NCI-H2171 (cell line): ENCODE data around the gene ZNF747.
"Not testable (repeated sequence)": the region's sequence is repeated elsewhere in the genome, so short reads cannot be mapped to it uniquely, and the experiment has no call there.

Experiments
- DNase-seq: peaks from one replicate; lab custom pipeline; 2025; lab: John Stamatoyannopoulos, UW

ZNF747 gene

DNA sequence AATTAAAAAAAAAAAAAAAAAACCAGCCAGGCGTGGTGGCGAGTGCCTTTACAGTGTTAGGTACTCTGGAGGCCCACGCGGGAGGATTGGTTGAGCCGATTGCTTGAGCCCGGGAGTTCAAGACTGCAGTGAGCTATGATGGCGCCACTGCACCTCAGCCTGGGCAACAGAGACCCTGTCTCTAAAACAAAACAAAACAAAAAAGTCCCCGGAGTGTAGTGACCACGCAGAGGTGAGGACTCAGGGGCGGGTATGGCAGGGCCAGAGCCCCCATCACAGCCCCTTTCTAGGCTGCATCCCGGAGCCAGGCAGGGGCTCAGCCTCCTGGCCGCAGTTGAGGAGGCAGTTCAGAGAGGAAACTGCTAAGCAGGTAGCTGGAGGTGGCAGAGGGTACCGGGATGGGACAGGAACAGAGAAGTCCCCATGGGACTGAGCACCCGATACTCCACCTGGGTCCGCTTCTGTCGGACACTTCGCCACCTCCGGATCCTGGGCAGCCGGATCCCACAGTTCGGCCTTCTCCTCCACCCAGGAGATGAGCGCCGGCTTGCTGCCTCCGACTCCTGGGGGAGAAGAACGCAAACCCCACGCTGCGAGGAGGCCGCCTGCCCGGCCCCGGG is 800 bp downstream of the ZNF747 start:
- no peak for DNase-seq

DNA sequence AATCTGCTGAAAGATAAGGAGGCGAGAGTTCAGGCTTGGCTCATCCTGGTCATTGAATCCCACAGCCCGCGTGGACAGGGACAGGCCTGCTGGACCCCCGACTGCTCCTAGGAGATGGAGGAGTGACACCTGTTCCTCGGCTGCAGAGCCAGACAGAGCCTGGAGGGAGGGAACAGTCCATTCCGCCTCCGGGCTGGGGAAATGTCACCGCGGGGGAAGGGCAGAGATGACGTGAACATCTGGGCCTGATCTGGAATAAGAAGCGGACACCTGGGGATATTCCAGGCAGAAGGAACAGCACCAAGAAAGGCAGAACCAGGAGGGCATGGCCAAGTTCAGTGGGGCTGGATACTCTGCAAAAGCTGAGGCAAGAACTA is 1.5 kb downstream of the ZNF747 start:
- DNase-seq, result no peak

DNA sequence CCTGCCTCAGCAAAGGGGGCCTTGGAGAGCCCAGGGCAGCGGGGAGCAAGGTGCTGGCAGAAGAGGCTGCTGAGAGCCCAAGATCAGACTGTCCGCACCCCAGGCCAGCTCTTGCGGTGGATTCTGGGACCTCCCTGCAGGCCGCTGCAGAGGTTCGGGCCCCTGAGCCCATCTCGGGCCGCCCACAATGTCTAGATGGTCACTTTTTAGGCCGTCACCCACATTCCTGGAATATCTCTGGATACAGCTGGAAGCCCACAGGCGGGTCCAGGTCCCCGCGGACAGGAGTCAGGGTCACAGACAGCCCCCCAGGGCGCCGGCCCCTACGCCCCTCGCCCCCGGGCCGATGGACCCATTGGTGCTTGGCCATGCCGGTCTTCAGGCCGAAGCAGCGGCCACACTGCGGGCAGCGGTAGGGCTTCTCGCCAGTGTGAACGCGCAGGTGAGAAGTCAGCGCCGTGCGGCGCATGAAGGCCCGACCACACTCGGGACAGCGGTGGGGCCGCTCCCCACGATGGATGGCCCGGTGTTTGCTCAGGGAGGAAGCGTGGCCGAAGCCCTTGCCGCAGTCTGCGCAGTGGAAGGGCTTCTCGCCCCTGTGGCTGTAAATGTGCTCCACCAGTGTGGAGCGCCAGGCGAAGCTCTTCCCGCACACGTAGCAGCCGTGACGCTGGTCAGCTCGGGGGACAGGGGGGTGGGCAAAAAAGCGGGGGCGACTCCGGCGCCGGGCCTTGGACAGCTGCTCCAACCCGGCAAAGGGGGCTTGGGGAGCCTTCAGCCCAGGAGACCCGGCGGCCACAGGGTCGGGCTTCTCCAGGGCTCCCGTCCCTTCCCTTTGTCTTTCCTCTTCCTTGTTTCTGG is 2.1 kb downstream of the ZNF747 start:
- DNase-seq, result no peak

DNA sequence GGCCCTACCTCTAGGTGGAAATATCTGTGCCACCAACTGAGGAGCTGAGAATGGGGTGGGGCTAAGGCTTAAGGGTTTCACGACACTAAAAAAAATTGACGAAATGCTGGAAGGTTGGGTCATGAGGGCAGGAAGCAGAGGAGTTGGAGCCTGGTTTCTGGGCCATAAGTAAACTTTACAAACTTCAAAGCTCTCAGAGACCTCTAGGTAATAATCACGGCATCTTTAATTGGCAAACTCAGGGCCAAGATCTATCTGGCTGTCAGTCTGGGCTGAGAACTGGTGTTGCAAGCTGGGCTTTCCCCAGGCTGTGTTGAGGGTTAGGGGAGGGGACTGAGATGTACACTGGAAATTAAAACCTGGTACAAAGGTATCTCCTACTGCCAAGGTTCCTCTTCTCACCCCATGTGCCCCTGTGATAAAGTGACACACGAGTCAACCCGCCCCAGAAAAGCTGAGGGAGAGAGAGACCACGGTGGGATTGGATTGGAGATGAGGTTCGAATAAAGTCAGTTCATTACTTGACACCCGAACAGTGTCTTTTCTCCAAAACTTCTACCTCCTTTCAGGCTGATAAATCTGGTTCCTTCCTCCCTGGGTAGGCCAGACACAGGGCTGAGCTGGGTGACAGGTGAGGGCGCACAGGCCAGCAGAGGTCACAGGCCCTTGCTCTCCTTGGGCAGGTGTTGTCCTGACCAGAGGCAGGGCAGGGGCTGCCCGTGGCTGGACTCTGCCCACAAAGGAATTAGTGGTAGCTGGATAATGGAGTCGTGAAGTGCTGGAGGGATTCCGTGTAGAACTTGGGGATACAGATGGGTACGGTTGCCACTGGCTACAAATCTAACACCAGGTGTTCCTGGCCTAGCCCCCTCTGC is 4.3 kb downstream of the ZNF747 start:
- no peak for DNase-seq

DNA sequence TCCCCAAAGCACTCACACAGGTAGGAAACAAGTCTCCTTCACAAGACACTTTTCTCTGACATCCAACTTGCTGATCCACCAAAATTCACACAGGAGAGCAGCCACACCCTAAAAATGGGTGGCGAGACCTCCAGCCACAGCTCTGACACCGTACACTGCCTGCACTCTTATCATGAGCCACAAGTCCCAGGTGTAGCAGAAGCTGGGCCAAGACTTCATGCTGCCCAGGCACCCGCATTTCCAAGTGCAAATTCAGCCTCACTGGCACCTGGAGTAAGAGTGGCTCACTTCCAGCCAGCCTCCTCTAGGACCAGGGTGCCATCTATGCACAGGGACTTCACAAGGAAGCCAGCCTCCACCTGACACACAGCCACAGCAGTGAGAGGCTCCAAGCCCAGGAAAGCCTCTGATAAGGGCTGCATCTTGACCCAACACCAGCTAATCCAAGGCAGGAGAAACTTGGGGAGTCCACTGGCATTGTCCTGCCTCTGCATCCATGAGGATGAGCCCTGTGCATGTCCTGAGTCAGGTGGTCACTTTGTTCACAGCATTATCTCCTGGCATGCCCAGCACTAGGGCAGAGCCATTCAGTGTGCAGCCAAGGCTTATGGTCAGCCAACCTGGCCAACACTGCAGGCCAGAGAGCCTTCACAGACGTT is 5.7 kb downstream of the ZNF747 start:
- no peak for DNase-seq

DNA sequence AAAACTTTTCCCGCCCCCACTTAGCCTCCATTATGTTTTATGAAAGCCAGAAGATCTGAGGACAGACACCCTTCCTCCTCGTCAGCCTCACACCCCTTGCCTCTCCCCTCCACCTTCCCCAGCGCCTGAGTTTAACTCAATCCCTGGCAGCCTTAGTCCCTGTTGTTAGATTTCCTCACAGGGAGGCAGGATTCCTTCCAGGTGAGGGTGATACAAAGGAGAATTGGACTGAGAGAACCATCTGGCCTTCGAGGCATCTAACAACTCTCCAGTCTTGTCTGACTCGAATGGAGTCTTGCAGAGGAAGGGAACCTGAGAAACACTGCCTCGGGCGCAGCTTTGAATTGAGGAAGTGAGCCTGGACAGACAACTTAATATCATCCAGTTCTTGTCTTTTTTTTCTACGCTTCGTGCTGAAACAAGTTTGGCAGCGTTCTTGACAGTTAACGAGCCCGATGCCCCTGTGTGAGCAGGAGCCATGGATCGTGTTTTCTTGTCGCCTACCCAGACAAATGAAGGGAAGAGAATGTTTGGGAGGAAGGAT is 7.0 kb downstream of the ZNF747 start:
- no peak for DNase-seq

DNA sequence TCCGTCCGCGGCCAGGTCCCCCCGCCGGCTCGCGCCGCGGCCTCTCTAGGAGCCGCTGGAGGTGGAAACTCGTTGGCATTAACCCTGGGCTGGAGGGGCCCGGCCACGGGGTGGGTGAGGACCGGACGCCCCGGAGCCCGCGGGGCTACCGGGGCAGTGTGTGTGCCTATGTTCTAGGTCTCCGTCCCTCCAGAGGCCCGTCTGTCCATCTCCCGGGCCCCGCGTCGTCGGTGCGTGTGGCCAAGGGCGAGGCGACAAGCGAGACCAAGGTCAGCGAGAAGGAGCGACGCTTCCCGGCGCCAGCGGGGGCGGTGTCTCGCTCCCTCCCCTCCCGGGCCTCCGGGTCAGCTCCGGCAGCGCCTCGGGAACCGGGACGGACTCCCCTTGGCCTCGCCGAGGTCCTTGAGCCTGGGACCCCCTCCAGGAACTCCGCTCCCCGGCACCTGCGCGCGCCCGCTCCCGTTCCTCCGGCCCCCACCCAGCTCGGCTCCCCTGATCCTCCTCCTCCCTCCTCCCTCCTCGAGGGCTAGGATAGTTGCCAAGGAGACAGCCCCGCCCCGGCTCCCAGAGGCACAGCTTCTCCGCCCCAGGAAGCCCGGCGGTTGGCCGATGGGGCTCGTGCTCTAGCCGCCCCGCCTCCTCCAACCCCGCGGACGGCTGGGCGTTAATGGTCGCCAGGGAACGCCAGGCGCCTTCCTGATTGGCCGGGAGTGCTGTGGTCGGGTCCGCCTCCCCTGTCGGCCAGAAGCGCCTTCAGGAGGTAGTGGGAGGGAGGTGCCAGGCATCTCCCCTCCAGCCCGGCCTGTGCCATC is 7.6 kb downstream of the ZNF747 start:
- DNase-seq, result peak; percentile 98

DNA sequence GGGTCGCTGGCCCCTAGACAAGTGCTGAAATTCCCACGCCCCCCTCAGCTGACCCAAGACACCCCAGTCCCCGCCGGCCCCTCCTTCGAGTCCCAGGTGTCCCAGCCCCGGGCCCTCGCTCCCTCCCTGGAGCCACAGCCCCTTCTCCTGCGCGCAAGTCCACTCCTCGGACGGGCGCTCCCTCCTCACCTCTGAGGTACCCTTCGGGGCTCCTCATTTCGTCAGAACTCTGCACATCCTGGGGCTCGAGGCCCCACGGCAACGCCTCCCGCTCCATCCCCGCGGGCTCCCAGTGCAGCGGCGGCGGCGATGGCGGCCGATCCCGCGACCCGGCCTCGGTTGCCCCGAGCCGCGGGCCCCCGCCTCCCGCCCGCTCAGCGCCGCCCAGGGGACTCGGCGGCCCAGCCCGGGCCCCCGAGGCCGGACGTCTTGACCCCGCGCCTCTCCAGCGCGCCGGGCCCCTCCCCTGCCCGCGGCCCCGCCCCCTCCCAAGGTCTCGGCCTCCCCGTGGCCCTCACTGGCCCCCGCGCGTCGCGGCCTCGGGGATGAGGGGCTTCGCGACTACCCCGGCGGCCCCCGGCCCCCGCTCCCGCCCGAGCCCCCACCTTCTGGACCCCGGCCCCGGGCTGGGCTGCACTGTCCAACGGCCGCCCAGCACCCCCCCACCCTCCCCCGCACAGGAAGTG is 8.4 kb downstream of the ZNF747 start, which contains the start of gene ZNF768:
Gene ZNF768, minus strand, starts transcription at position 430 of the 686 bp plus-strand sequence. Its CDS starts 153 bp downstream, at position 277.
- DNase-seq, result no peak

DNA sequence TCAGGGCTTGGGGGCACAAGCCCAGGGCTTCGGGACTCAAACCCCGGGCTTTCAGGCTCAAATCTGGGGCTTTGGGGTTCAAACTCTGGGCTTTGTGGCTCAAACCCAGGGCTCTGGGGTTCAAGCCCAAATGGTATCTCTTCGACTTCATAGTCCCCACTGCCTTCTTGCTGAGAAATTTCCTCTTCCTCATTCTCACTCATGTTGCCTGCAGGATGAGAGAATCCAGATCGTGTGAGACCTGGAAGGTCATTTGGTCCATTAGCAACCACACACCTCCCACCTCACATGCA is 8.9 kb downstream of the ZNF747 start:
- DNase-seq, result no peak

DNA sequence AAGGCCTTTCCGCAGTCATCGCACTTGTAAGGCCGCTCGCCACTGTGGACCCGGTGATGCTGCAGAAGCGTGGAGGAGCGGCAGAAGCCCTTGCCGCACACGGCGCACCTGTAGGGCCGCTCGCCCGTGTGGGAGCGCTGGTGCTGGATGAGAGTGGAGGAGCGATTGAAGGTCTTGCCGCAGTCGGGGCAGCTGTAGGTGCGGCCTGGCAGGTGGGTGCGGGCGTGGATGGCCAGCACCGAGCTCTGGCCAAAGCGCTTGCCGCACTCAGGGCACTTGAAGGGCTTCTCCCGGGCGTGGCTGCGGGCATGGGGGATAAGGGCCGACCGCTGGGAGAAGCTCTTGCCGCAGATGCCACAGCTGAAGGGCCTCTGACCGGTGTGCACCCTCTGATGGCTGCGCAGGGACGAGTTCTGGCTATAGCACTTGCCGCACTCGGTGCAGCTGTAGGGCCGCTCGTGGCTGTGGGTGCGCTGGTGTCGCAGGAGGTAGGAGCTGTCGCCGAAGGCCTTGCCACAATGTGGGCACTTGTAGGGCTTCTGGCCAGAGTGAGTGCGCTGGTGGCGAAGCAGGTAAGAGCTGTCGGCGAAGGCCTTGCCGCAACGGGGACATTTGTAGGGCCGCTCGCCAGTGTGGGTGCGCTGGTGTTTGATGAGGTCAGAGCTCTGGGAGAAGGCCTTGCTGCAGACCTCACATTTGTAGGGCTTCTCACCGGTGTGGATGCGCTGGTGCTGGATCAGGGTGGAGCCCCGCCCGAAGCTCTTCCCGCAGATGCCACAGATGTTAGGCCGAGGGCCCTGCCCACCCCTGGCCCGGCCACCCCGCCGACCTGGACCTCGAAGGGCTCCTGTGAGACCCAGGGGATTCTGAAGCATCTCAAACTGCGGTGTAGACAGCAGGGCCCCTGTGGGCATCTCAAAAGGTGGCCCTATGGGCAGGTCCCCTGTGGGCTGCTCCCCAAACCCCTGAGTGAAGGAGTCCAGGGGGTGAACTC is 9.8 kb downstream of the ZNF747 start:
- DNase-seq, result no peak

DNA sequence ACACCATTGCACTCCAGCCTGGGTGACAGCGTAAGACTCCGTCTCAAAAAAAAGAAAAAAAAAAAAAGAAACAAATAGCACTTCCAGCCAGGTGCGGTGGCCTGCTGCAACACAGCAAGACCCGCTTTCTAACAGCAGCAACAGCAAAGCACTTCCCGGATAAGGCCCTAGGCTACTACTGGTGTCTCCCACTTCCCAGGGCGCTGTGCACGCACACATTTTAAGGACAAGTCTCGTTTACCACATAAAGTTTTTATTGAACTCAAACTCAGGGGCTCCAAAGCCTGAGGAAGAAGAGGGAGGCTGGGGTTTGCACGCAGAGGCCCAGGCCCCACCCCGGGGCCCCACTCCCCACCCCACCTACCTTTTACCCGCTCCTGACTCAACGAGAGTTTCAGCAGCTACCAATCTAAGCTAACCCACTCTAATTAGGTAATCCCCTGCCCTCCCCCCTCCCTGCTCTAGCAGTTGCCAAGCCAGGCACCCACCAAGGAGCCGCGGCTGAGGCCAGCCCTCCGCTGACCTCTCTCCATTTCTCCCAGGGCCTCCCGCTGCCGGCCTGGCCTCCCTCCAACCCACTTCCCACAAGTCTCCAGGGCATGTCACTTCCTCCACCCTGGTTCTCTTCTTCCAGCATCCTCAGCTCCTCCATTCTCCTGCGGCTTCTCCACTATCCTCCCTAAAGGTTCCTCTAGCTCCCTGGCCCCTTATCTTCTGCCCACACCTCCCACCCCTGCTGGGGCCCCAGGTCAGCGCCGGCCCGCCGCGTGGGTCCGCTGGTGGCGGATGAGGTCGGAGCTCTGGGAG is 10.7 kb downstream of the ZNF747 start:
- no peak for DNase-seq

DNA sequence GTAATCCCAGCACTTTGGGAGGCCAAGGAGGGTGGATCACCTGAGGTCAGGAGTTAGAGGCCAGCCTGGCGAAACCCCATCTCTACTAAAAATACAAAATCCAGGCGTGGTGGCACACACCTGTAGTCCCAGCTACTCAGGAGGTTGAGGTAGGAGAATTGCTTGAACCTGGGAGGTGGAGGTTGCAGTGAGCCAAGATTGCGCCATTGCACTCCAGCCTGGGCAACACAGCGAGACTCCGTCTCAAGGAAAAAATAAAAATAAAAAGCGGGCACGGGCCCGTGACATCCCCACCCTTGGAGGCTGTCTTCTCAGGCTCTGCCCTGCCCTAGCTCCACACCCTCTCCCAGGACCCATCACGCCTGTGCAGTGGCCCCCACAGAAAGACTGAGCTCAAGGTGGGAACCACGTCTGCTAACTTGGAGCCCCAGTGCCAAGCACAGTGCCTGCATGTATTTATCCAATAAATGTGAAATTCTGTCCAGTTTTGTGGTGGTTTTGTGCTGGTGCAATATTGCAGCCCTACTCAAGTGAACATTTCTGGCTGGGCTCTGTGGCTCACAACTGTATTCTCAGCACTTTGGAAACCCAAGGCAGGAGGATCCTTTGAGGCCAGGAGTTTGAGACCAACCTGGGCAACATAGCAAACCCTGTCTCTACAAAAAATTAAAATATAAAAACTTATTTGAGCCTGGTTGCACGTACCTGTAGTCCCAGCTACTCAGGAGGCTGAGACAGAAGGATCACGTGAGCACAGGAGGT is 11.8 kb downstream of the ZNF747 start:
- not testable (repeated sequence) for DNase-seq

DNA sequence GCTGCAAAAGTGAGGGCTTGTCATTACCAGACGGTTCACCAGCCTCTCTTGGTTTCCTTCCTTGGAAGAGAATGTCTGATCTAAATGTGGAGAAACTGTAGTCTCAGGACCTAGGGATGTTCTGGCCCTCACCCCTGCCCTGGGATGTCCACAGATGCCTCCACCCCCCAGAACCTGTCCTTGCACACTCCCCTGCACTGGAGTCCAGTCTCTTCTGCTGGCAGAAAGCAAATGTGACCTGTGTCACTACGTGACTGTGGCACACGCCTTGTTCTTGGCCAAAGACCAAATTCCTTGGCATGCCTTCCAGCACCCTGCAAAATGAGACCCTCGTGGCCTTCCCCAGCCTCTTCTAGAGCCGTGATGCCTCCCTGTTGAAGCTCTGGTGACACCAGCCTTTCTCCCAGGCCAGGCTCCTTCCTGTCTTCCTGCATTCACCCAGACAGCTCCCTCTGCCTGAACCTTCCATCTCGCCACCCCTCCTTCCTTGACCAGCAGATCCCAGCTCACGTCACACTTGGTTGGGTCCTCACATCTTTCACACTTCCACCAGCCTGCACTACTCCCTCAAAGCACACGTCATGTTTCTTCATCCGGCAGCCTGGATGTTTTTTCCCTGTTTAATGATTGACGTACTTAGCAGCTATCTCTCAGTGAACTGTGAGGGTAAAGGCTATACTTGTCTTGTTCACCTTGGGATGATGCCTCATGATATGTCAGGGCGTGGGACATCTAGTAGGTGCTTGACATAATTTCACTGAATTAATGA is 12.6 kb downstream of the ZNF747 start:
- DNase-seq, result no peak

DNA sequence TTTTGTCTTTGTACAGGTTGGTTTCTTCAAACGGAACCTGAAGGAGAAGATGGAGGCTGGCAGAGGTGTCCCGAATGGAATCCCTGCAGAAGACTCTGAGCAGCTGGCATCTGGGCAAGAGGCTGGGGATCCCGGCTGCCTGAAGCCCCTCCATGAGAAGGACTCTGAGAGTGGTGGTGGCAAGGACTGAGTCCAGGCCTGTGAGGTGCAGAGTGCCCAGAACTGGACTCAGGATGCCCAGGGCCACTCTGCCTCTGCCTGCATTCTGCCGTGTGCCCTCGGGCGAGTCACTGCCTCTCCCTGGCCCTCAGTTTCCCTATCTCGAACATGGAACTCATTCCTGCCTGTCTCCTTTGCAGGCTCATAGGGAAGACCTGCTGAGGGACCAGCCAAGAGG is 13.2 kb downstream of the ZNF747 start:
- no peak for DNase-seq

DNA sequence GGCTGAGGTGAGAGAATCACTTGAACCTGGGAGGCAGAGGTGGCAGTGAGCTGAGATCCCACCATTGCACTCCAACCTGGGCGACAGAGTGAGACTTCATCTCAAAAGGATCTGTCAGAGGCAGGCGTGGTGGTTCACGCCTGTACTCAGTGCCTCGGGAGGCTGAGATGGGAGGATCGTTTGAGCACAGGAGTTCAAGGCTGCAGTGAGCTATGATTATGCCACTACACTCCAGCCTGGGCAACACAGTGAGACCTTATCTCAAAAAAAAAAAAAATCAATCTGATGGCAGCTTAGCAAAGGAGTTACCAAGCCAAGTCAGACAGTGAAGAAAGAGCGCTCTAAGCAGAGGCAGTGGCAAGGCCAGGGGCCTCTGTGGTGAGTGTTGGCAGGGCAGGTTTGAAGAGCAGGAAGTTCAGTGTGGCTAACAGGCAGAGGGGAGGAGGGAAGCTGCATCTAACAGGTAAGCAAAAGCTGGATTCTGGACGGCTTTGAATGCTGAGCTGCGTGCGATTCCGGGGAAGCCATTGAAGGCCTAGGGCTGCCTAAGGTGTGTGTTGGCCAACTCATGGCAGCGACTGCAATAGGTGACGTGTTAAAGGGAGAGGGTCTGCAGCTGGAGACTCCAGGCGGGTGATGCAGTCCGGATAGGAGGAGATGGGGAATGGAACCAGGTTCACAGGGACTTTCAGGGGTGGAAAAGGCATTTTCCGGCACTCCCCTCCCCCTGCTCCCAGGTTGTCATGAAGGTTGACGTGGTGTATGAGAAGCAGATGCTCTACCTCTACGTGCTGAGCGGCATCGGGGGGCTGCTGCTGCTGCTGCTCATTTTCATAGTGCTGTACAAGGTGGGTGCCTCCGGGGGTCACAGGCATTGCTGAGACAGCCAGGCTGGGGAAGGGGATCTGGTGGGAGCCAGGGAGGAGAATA is 15.3 kb downstream of the ZNF747 start:
- no peak for DNase-seq

DNA sequence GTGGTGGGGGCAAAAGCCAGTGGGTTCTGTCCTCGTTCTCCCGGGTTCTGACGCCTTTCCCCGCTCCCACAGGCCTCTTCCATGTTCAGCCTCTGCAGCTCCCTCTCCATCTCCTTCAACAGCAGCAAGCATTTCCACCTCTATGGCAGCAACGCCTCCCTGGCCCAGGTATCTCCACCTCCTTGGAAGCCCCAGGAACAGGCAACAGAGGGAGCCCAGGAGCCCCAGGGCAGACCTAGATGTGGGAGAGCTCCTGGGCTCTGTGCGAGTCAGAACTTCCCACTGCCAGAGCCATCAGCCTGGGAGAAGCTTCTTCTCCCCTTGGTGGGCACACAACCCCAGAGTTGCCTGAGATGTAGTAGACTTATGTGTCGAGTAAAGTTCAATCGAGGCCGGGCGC is 16.1 kb downstream of the ZNF747 start:
- no peak for DNase-seq
